ENCODE results near the gene KRT31.
"Not testable (repeated sequence)": the region's sequence is repeated elsewhere in the genome, so short reads cannot be mapped to it uniquely, and the experiment has no call there.

KRT31 gene

DNA sequence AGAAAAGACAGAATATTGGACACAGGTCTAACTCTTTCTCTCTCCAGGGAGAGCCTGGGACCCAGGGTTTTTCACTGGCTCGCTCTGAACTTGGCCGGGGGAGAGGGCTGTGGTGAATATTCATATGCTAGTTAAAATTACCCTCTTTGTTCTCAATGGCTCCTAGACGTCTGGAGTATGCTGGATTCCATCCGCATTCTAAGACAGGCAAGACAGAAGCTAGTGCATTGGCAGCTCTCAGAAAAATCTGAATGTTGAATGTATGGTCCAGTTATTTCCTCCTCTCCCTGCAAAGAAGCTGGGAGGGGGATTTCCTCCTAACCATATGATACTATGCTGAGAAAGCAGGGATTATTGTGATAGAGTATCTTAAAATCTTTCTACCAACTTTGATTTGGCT, 9.7 kb downstream of the KRT31 start:
- TF ChIP-seq, protein P1, sequence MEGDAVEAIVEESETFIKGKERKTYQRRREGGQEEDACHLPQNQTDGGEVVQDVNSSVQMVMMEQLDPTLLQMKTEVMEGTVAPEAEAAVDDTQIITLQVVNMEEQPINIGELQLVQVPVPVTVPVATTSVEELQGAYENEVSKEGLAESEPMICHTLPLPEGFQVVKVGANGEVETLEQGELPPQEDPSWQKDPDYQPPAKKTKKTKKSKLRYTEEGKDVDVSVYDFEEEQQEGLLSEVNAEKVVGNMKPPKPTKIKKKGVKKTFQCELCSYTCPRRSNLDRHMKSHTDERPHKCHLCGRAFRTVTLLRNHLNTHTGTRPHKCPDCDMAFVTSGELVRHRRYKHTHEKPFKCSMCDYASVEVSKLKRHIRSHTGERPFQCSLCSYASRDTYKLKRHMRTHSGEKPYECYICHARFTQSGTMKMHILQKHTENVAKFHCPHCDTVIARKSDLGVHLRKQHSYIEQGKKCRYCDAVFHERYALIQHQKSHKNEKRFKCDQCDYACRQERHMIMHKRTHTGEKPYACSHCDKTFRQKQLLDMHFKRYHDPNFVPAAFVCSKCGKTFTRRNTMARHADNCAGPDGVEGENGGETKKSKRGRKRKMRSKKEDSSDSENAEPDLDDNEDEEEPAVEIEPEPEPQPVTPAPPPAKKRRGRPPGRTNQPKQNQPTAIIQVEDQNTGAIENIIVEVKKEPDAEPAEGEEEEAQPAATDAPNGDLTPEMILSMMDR (IDR thresholded peaks at IDR 0.05; ENCODE audit: low read depth, low read length), result no peak
- H3K4me3 ChIP-seq (ENCODE audit: low read depth, low read length), result no peak overlapping the region

DNA sequence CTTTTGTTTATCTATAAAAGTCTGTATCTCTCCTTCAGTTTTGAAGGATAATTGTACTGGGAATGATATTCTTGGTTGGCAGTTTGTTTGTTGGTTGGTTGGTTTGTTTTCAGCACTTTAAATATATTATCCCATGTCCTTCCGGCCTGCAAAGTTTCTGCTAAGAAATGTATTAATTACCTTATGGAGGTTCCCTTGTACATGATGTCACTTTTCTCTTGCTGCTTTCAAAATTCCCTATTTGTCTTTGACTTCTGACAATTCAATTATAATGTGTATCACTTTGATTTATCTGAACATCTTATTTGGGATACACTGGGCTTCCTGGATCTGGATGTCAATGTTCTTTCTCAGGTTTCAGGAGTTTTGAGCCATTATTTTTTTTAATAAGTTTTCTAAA, 11.2 kb downstream of the KRT31 start:
- no peak overlapping the region for H3K4me3 ChIP-seq (ENCODE audit: low read depth, low read length)

GRCh38 chr17:41383690-41384089, 13.7 kb downstream of the KRT31 start:
- no peak overlapping the region for H3K4me3 ChIP-seq (ENCODE audit: low read depth, low read length)
- TF ChIP-seq, protein P1 (IDR thresholded peaks at IDR 0.05; ENCODE audit: low read depth, low read length), result no peak

More for the DNA sequence above, 11.2 kb downstream of the KRT31 start:
- TF ChIP-seq, protein P1 (IDR thresholded peaks at IDR 0.05; ENCODE audit: low read depth, low read length), result no peak

GRCh38 chr17:41382394-41382793, 15.0 kb downstream of the KRT31 start:
- TF ChIP-seq, protein P1 (IDR thresholded peaks at IDR 0.05; ENCODE audit: low read depth, low read length), result no peak
- no peak overlapping the region for H3K4me3 ChIP-seq (ENCODE audit: low read depth, low read length)

DNA sequence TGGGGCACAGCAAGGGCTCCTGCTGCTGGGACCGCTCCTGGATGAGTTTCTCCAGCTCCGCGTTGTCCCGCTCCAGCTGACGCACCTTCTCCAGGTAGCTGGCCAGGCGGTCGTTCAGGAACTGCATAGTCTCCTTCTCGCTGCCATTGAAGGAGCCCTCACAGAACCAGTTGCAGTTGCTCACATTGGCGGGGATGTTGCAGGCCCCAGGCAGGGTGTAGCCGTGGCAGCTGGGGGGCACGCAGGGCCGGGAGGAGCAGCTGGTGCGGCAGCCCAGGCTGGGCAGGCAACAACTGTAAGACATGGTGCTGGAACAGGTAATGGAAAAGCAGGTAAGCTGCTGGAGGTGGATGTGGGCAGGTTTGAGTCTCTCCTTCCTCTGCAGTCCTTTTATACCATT, 15.5 kb downstream of the KRT31 start, which contains the start of gene KRT34:
Gene KRT34, minus strand, starts transcription at position 364 of the 400 bp plus-strand sequence. Its CDS starts 60 bp downstream, at position 304.
- not testable (repeated sequence) for H3K4me3 ChIP-seq (ENCODE audit: low read depth, low read length)

DNA sequence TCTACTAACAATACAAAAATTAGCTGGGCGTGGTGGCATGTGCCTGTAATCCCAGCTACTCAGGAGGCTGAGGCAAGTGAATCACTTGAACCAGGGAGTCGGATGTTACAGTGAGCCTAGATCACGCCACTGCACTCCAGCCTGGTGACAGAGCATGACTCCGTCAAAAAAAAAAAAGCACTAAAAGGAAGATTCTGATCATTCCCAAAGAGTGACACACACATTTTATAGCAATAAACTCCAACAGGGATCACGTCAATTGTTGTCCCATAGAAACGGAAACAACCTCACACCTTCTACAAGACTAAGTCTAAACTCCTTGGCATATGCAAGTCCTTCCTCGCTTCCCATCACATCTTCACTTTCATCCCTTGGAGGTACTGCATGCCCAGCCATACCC, 17.3 kb downstream of the KRT31 start:
- H3K4me3 ChIP-seq (ENCODE audit: low read depth, low read length), result not testable (repeated sequence)

DNA sequence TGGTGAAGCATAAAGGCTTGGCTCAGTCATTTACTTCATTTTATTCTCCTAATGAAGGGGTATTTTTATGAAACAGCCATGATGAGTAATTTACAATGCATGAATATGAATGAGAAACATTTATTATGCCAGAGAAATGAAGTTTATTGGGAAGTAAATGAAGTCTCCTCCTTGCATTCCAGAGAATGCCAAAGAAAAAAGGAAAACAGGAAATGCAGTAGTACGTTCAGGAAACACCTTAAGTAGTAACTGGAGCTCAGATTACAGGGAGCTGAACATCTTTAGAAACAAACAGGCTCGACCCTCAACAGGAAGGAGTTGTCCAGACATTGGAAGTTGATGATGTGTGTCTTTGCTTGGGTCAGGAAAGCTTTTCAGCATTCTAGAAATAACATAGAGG, 19.9 kb downstream of the KRT31 start:
- no peak overlapping the region for H3K4me3 ChIP-seq (ENCODE audit: low read depth, low read length)
- TF ChIP-seq, protein P1 (IDR thresholded peaks at IDR 0.05; ENCODE audit: low read depth, low read length), result no peak

- TF ChIP-seq, protein P1 (IDR thresholded peaks at IDR 0.05; ENCODE audit: low read depth, low read length), result no peak
Observed at GRCh38 chr17:41369713-41370112, 27.7 kb downstream of the KRT31 start, which contains the start of gene KRT33B. TSS of gene KRT33B (minus strand) at chr17:41369813. CDS start at chr17:41369750, 63 bp downstream.

More at GRCh38 chr17:41369713-41370112, 27.7 kb downstream of the KRT31 start, which contains the start of gene KRT33B:
- H3K4me3 ChIP-seq (ENCODE audit: low read depth, low read length), result no peak within 1 kb of the TSS

Measured in WI38 (cell line).